AG04449 (cell line): ENCODE data around the gene CLECL1.
"Not testable (repeated sequence)": the region's sequence is repeated elsewhere in the genome, so short reads cannot be mapped to it uniquely, and the experiment has no call there.

Source experiments
- CTCF ChIA-PET: fragments of 350-600 bp; formaldehyde crosslinking; extraction: SDS; loops from one replicate; lab custom pipeline; 2021; ENCODE audit warnings: antibody characterized with exemption; lab: Yijun Ruan, JAX
- POLR2A ChIA-PET: fragments of 400-600, 350-600 bp; formaldehyde crosslinking; extraction: SDS; loops from one replicate; lab custom pipeline; 2020; ENCODE audit warnings: antibody characterized with exemption, inconsistent platforms; lab: Yijun Ruan, JAX
- DNase-seq: peaks from one replicate; pipeline ENCODE4 v3.0.0-alpha.2; 2010; ENCODE audit warnings: low read depth, low spot score
- H3K4me3 ChIP-seq: 2 replicates; pipeline ENCODE4 v1.5.1; 2011; ENCODE audit warnings: low read depth, mild to moderate bottlenecking, control low read depth, low read length
- CTCF ChIP-seq: IDR thresholded peaks from one replicate; pipeline ENCODE4 v1.5.1; 2011; ENCODE audit warnings: mild to moderate bottlenecking, moderate library complexity, low read length, control low read depth, inconsistent platforms; ENCODE audit not compliant: insufficient read depth; ENCODE audit errors: missing control alignments

CLECL1 gene

GRCh38 chr12:9700606-9700956 is 32.3 kb downstream of the CLECL1 start:
- POLR2A ChIA-PET = no interaction called here
- DNase-seq = no peak
- CTCF ChIA-PET = interaction anchor here (1.8 to 2.3 kb wide), 3 partner anchors 8 to 65 kb away, joined by 9 to 18 read pairs (median 10); no protein-coding TSS in a partner anchor
- no peak overlapping the region for H3K4me3 ChIP-seq
- TF ChIP-seq CTCF = no peak

DNA sequence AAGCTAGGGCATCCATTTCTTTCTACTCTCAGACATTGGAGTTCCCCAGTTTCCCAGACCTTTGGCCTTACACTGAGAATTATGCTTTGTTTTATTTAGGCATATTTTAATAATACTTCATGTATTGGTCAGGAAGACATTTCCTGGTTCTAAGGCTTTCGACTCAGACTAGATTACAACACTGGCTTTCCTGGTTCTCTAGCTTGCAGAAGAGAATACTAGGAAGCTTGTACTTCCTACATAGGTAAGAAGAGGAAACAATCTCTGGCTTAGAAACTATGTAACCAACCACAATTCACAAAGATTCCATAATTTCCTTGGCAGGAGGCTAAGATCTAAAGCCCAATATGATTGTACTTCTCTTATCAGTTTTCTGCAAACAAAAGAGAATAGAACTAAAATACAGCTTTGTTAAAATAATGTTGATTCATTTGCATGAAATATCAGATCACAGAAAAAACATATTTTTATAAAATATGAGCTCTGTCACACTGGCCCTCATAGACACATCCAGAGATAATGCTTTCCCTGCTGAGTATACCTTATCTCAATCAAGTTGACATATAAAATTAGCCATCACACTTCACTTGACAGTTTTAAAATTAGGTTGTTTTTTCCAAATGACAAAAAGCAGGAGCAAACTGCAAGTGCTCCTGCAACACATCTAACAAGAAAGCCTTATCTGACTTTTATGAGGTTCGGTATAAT is 32.8 kb downstream of the CLECL1 start:
- no peak for TF ChIP-seq CTCF
- H3K4me3 ChIP-seq = no peak overlapping the region
- ChIA-PET CTCF (interaction anchor here (1.1 to 2.3 kb wide), 5 partner anchors 8 to 65 kb away, joined by 3 to 18 read pairs (median 9); no protein-coding TSS in a partner anchor), POLR2A (no interaction called here)
- no peak for DNase-seq

GRCh38 chr12:9699269-9699897 is 33.5 kb downstream of the CLECL1 start:
- H3K4me3 ChIP-seq = no peak overlapping the region
- no peak for DNase-seq
- no peak for TF ChIP-seq CTCF
- CTCF ChIA-PET = interaction anchor here (1.1 to 2.3 kb wide), 5 partner anchors 9 to 64 kb away, joined by 3 to 18 read pairs (median 9); no protein-coding TSS in a partner anchor
- POLR2A ChIA-PET = no interaction called here

GRCh38 chr12:9698681-9699080 is 34.2 kb downstream of the CLECL1 start:
- ChIA-PET POLR2A (no interaction called here), CTCF (interaction anchor here (1.8 to 2.3 kb wide), 3 partner anchors 9 to 63 kb away, joined by 9 to 18 read pairs (median 10); no protein-coding TSS in a partner anchor)
- no peak overlapping the region for H3K4me3 ChIP-seq
- DNase-seq = no peak
- TF ChIP-seq CTCF = no peak

DNA sequence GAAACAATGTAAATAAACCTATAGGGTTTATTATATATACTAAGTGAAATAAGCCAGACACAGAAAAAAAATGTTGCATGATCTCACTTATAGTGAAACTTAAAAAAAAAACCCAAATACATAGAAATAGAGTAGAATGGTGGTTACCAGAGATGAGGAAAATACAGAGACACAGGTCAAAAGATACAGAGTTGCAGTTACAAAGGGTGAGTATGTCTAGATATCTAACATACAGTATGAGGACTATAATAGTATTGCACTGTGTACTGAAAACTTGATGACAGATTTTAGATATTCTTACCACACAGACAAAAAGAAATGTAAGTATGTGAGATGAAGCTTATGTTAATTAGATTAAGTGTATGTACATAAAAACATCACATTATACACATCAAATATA is 35.3 kb downstream of the CLECL1 start:
- no peak overlapping the region for H3K4me3 ChIP-seq
- ChIA-PET POLR2A (no interaction called here), CTCF (interaction anchor here (0.8 to 1.4 kb wide), 3 partner anchors 9 to 63 kb away, joined by 3 to 13 read pairs (median 7); no protein-coding TSS in a partner anchor)
- no peak for DNase-seq
- TF ChIP-seq CTCF = no peak

DNA sequence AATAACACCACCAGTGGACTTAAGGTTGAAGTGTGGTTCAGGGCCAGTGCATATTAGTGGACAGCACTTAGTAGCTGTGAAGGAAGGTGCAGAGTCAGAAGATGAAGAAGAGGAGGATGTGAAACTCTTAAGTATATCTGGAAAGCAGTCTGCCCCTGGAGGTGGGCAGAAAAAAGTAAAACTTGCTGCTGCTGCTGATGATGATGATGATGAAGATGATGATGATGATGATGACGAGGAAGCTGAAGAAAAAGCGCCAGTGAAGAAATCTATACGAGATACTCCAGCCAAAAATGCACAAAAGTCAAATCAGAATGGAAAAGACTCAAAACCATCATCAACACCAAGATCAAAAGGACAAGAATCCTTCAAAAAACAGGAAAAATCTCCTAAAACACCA is 37.2 kb downstream of the CLECL1 start:
- POLR2A ChIA-PET, DNase-seq, H3K4me3 ChIP-seq, CTCF ChIA-PET: not testable (repeated sequence)

GRCh38 chr12:9695150-9695549 is 37.7 kb downstream of the CLECL1 start:
- POLR2A ChIA-PET, H3K4me3 ChIP-seq, CTCF ChIA-PET, DNase-seq: not testable (repeated sequence)
